ENCODE data around the gene AGAP5.
A peak's percentile ranks its signal among the peaks of the same experiment; 100 is the strongest.

The AGAP5 gene

DNA sequence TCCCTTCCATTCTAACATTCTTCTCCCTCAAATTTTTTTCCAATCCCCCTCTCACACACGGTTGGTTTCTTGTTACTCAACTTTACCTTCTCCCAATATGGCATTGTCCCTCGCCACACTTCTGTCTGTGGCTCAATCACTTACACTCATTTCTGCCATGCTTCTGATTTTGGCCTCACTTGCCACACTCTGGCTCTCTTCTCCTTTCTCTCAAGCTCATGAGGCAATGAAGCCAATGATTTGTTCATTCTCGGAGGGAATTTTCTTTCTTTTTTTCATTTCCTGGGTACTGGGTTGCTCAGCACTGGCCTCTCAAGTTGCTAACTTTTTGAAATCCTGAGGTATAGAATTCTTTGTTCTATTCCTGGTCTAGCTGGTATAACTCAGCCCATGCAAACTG is 52.7 kb downstream of the AGAP5 start:
- Histone ChIP-seq H3K4me3 (ENCODE audit: low read depth, low read length, poor library complexity, severe bottlenecking) (no peak overlapping the region), H3K4me1 (ENCODE audit: insufficient read depth, low read length, severe bottlenecking) (no peaks in the 10 kb centered on the region), H3K36me3 (ENCODE audit: insufficient read depth, low read length) (no peaks in the 10 kb centered on the region), H3K9ac (ENCODE audit: low read length) (no peak overlapping the region), H3K27me3 (ENCODE audit: insufficient read depth, low read length) (0 out of 2 replicates have a peak, but pooled peaks cover 4% of the 10 kb centered on the region), H2AFZ (ENCODE audit: low read length) (no peak overlapping the region), H3K27ac (ENCODE audit: low read depth, low read length, poor library complexity, severe bottlenecking) (no peak overlapping the region), H3K9me2 (ENCODE audit: low read depth, low read length) (no peaks in the 10 kb centered on the region), H3K4me2 (ENCODE audit: low read length) (no peak overlapping the region), H3F3A (ENCODE audit: insufficient read depth, low read length) (no peaks in the 10 kb centered on the region), H3K79me2 (ENCODE audit: insufficient read depth, low read length) (no peaks in the 10 kb centered on the region), H4K20me1 (ENCODE audit: insufficient read depth, low read length) (no peaks in the 10 kb centered on the region), H3K9me3 (ENCODE audit: low read length) (no peaks in the 10 kb centered on the region)
- TF ChIP-seq, protein P1, sequence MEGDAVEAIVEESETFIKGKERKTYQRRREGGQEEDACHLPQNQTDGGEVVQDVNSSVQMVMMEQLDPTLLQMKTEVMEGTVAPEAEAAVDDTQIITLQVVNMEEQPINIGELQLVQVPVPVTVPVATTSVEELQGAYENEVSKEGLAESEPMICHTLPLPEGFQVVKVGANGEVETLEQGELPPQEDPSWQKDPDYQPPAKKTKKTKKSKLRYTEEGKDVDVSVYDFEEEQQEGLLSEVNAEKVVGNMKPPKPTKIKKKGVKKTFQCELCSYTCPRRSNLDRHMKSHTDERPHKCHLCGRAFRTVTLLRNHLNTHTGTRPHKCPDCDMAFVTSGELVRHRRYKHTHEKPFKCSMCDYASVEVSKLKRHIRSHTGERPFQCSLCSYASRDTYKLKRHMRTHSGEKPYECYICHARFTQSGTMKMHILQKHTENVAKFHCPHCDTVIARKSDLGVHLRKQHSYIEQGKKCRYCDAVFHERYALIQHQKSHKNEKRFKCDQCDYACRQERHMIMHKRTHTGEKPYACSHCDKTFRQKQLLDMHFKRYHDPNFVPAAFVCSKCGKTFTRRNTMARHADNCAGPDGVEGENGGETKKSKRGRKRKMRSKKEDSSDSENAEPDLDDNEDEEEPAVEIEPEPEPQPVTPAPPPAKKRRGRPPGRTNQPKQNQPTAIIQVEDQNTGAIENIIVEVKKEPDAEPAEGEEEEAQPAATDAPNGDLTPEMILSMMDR (IDR thresholded peaks at IDR 0.05; ENCODE audit: low read length): no peak
- no peak for TF ChIP-seq EZH2 (IDR thresholded peaks at IDR 0.05; ENCODE audit: borderline replicate concordance, low read length)

DNA sequence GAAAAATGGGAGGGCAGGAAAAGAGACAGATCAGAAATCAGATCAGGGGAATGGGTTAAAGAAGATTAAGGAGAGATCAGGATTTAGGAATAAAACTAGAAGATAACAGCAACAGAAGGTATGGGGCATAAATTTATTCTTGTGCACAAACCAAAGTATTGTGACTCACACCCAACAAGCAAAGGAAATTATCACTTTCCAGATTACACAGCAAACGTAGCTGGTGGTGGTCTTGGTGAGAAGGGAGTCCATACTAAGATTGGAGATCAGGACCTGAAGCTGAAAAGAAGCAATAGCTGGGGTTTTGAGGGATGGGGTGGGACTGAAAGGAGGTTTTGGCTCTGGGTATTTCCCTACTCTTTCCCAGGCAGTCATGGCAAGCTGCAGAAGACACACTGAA is 53.1 kb downstream of the AGAP5 start:
- H3F3A ChIP-seq (ENCODE audit: insufficient read depth, low read length): no peaks in the 10 kb centered on the region
- H2AFZ ChIP-seq (ENCODE audit: low read length): no peak overlapping the region
- H3K4me2 ChIP-seq (ENCODE audit: low read length): no peak overlapping the region
- H4K20me1 ChIP-seq (ENCODE audit: insufficient read depth, low read length): no peaks in the 10 kb centered on the region
- TF ChIP-seq, protein P1 (IDR thresholded peaks at IDR 0.05; ENCODE audit: low read length): no peak
- no peak for TF ChIP-seq EZH2 (IDR thresholded peaks at IDR 0.05; ENCODE audit: borderline replicate concordance, low read length)
- 0 out of 2 replicates have a peak, but pooled peaks cover 3% of the 10 kb centered on the region for H3K27me3 ChIP-seq (ENCODE audit: insufficient read depth, low read length)
- H3K9me2 ChIP-seq (ENCODE audit: low read depth, low read length): no peaks in the 10 kb centered on the region
- no peaks in the 10 kb centered on the region for H3K9me3 ChIP-seq (ENCODE audit: low read length)
- H3K4me3 ChIP-seq (ENCODE audit: low read depth, low read length, poor library complexity, severe bottlenecking): no peak overlapping the region
- no peaks in the 10 kb centered on the region for H3K79me2 ChIP-seq (ENCODE audit: insufficient read depth, low read length)
- H3K27ac ChIP-seq (ENCODE audit: low read depth, low read length, poor library complexity, severe bottlenecking): no peak overlapping the region
- no peaks in the 10 kb centered on the region for H3K36me3 ChIP-seq (ENCODE audit: insufficient read depth, low read length)
- H3K4me1 ChIP-seq (ENCODE audit: insufficient read depth, low read length, severe bottlenecking): no peaks in the 10 kb centered on the region
- H3K9ac ChIP-seq (ENCODE audit: low read length): no peak overlapping the region

DNA sequence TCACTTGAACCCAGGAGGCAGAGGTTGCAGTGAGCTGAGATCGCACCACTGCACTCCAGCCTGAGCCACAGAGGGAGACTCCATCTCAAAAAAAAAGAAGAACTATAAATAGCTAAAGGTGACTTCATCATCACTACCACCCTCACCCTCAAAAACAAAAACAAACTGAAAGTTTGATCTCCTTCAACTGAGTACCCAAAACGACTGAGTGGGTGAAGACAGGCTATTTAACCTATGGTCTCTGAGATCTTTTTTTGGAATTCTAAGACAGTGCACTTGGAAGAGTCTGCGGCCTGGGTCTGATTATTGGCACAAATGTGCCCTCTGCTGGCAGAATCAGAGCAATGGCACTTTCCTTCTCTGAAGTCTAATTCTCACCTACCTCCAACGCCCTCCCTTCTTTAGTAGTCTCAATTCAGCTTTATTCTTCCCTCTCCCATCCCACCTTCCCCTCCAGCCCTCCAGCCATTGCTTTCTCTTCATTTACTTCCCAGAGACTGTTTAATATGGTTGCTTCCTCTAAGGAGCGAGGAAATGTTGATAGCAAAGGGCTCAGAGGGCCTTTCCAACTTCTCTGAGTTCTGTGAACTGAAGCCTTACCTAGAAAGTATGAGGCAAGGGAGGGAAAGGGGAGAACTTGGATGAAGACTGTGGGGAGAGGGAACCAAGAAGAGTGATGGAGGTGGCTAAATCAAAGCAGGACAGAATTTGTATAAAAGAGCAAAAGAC is 53.7 kb downstream of the AGAP5 start:
- no peak overlapping the region for H3K27ac ChIP-seq (ENCODE audit: low read depth, low read length, poor library complexity, severe bottlenecking)
- H3F3A ChIP-seq (ENCODE audit: insufficient read depth, low read length): no peaks in the 10 kb centered on the region
- no peaks in the 10 kb centered on the region for H3K27me3 ChIP-seq (ENCODE audit: insufficient read depth, low read length)
- H3K4me1 ChIP-seq (ENCODE audit: insufficient read depth, low read length, severe bottlenecking): no peaks in the 10 kb centered on the region
- H2AFZ ChIP-seq (ENCODE audit: low read length): no peak overlapping the region
- H3K9me2 ChIP-seq (ENCODE audit: low read depth, low read length): no peaks in the 10 kb centered on the region
- H3K4me2 ChIP-seq (ENCODE audit: low read length): no peak overlapping the region
- no peaks in the 10 kb centered on the region for H3K79me2 ChIP-seq (ENCODE audit: insufficient read depth, low read length)
- TF ChIP-seq EZH2 (IDR thresholded peaks at IDR 0.05; ENCODE audit: borderline replicate concordance, low read length): no peak
- TF ChIP-seq, protein P1 (IDR thresholded peaks at IDR 0.05; ENCODE audit: low read length): peak; percentile 91
- H3K4me3 ChIP-seq (ENCODE audit: low read depth, low read length, poor library complexity, severe bottlenecking): no peak overlapping the region
- no peaks in the 10 kb centered on the region for H4K20me1 ChIP-seq (ENCODE audit: insufficient read depth, low read length)
- no peak overlapping the region for H3K9ac ChIP-seq (ENCODE audit: low read length)
- no peaks in the 10 kb centered on the region for H3K9me3 ChIP-seq (ENCODE audit: low read length)
- no peaks in the 10 kb centered on the region for H3K36me3 ChIP-seq (ENCODE audit: insufficient read depth, low read length)
